ENCODE data around the gene YWHAG.
A peak's percentile ranks its signal among the peaks of the same experiment; 100 is the strongest.
"Not testable (repeated sequence)": the region's sequence is repeated elsewhere in the genome, so short reads cannot be mapped to it uniquely, and the experiment has no call there.

The YWHAG gene

GRCh38 chr7:76394957-76395356 is 36.2 kb upstream of the YWHAG start:
- H3K9ac ChIP-seq (ENCODE audit: low read depth, low read length): no peak overlapping the region
- no peak overlapping the region for H3K4me3 ChIP-seq (ENCODE audit: low read length)
- no peaks in the 10 kb centered on the region for H3K9me3 ChIP-seq (replicated peaks; ENCODE audit: low read length)
- H3K36me3 ChIP-seq (ENCODE audit: insufficient read depth, low read length): no peaks in the 10 kb centered on the region
- H3K4me2 ChIP-seq (ENCODE audit: low read length): no peak overlapping the region
- no peaks in the 10 kb centered on the region for H3K27me3 ChIP-seq (ENCODE audit: control insufficient read depth, insufficient read depth, low read length)
- peaks cover 24% of the 10 kb centered on the region for H3K4me1 ChIP-seq (ENCODE audit: control insufficient read depth, insufficient read depth, low read length)

GRCh38 chr7:76393116-76394031 is 34.6 kb upstream of the YWHAG start:
- Histone ChIP-seq H3K9ac (ENCODE audit: low read depth, low read length) (peak overlapping the region; percentile 86), H3K4me3 (ENCODE audit: low read length) (peak overlapping the region; percentile 87), H3K9me3 (replicated peaks; ENCODE audit: low read length) (no peaks in the 10 kb centered on the region), H3K4me1 (ENCODE audit: control insufficient read depth, insufficient read depth, low read length) (peaks cover 31% of the 10 kb centered on the region), H3K27me3 (ENCODE audit: control insufficient read depth, insufficient read depth, low read length) (no peaks in the 10 kb centered on the region), H3K4me2 (ENCODE audit: low read length) (peak overlapping the region; percentile 98), H3K36me3 (ENCODE audit: insufficient read depth, low read length) (no peaks in the 10 kb centered on the region)

- Histone ChIP-seq H3K27me3 (ENCODE audit: control insufficient read depth, insufficient read depth, low read length) (no peaks in the 10 kb centered on the region), H3K9ac (ENCODE audit: low read depth, low read length) (peak overlapping the region; percentile 86), H3K4me1 (ENCODE audit: control insufficient read depth, insufficient read depth, low read length) (peaks cover 28% of the 10 kb centered on the region), H3K4me3 (ENCODE audit: low read length) (peak overlapping the region; percentile 87), H3K4me2 (ENCODE audit: low read length) (peak overlapping the region; percentile 98), H3K36me3 (ENCODE audit: insufficient read depth, low read length) (no peaks in the 10 kb centered on the region), H3K9me3 (replicated peaks; ENCODE audit: low read length) (no peaks in the 10 kb centered on the region)
Observed at GRCh38 chr7:76392531-76393115, 33.8 kb upstream of the YWHAG start.

DNA sequence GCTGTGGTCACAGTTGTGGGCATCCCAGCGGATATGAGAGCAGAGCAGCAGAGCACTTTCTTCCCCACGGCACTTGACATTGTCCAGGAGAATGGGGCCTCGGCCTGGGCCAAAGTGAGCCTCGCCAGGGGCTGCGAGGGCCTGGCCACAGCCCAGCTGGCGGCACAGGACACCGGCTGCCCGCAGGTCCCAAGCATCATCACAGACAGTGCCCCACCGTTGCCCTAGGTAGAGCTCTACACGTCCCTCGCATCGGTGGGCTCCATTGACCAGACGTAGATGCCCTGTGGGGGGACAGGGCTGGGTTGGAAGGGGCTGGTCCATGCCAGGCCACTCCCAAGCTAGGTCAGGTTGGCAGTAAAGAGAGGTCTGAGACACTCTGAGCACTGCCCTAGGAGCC is 31.3 kb upstream of the YWHAG start:
- no peak overlapping the region for H3K4me2 ChIP-seq (ENCODE audit: low read length)
- no peaks in the 10 kb centered on the region for H3K36me3 ChIP-seq (ENCODE audit: insufficient read depth, low read length)
- peaks cover 20% of the 10 kb centered on the region for H3K4me1 ChIP-seq (ENCODE audit: control insufficient read depth, insufficient read depth, low read length)
- H3K9me3 ChIP-seq (replicated peaks; ENCODE audit: low read length): no peaks in the 10 kb centered on the region
- H3K27me3 ChIP-seq (ENCODE audit: control insufficient read depth, insufficient read depth, low read length): no peaks in the 10 kb centered on the region
- H3K4me3 ChIP-seq (ENCODE audit: low read length): no peak overlapping the region
- H3K9ac ChIP-seq (ENCODE audit: low read depth, low read length): no peak overlapping the region

DNA sequence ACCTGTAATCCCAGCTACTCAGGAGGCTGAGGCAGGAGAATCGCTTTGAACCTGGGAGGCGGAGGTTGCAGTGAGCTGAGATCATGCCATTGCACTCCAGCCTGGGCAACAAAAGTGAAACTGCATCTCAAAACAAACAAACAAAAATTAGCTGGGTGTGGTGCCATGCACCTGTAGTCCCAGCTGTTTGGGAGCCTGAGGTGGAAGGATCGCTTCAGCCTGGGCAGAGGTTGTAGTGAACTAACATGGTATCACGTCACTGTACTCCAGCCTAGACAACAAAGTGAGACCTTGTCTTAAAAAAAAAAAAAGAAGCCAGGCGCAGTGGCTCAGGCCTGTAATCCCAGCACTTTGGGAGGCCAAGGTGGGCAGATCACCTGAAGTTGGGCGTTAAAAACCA is 29.0 kb upstream of the YWHAG start:
- H3K9me3 ChIP-seq (replicated peaks; ENCODE audit: low read length); H3K4me2 ChIP-seq (ENCODE audit: low read length); H3K36me3 ChIP-seq (ENCODE audit: insufficient read depth, low read length); H3K27me3 ChIP-seq (ENCODE audit: control insufficient read depth, insufficient read depth, low read length); H3K9ac ChIP-seq (ENCODE audit: low read depth, low read length); H3K4me3 ChIP-seq (ENCODE audit: low read length): not testable (repeated sequence)
- H3K4me1 ChIP-seq (ENCODE audit: control insufficient read depth, insufficient read depth, low read length): peaks cover 11% of the 10 kb centered on the region

- no peaks in the 10 kb centered on the region for H3K9me3 ChIP-seq (replicated peaks; ENCODE audit: low read length)
Observed at GRCh38 chr7:76386691-76387260, 28.0 kb upstream of the YWHAG start.

GRCh38 chr7:76383089-76383944 is 24.5 kb upstream of the YWHAG start:
- Histone ChIP-seq H3K9me3 (replicated peaks; ENCODE audit: low read length) (no peaks in the 10 kb centered on the region), H3K36me3 (ENCODE audit: insufficient read depth, low read length) (no peaks in the 10 kb centered on the region), H3K27me3 (ENCODE audit: control insufficient read depth, insufficient read depth, low read length) (no peaks in the 10 kb centered on the region), H3K9ac (ENCODE audit: low read depth, low read length) (no peak overlapping the region), H3K4me3 (ENCODE audit: low read length) (no peak overlapping the region), H3K4me2 (ENCODE audit: low read length) (no peak overlapping the region), H3K4me1 (ENCODE audit: control insufficient read depth, insufficient read depth, low read length) (peaks cover 19% of the 10 kb centered on the region)

More at GRCh38 chr7:76386691-76387260, 28.0 kb upstream of the YWHAG start:
- H3K4me3 ChIP-seq (ENCODE audit: low read length): no peak overlapping the region
- no peaks in the 10 kb centered on the region for H3K36me3 ChIP-seq (ENCODE audit: insufficient read depth, low read length)
- no peak overlapping the region for H3K4me2 ChIP-seq (ENCODE audit: low read length)
- H3K9ac ChIP-seq (ENCODE audit: low read depth, low read length): no peak overlapping the region
- H3K27me3 ChIP-seq (ENCODE audit: control insufficient read depth, insufficient read depth, low read length): no peaks in the 10 kb centered on the region
- H3K4me1 ChIP-seq (ENCODE audit: control insufficient read depth, insufficient read depth, low read length): peaks cover 7% of the 10 kb centered on the region

DNA sequence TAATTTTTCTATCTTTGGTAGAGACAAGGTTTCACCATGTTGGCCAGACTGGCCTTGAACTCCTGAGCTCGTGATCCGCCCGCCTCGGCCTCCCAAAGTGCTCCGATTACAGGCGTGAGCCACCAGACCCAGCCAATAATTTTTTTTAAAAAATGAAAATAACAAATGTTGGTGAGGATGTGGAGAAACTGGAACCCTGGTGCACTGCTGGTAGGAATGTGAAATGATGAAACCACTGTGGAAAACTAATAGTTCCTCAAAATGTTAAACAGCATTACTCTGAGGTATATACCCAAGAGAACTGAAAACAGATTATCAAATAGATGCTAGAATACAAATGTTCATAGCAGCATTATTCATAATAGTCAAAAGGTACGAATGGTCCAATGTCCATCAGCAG is 23.0 kb upstream of the YWHAG start:
- H3K4me1 ChIP-seq (ENCODE audit: control insufficient read depth, insufficient read depth, low read length): peaks cover 31% of the 10 kb centered on the region
- H3K9me3 ChIP-seq (replicated peaks; ENCODE audit: low read length): no peaks in the 10 kb centered on the region
- no peak overlapping the region for H3K4me2 ChIP-seq (ENCODE audit: low read length)
- no peak overlapping the region for H3K9ac ChIP-seq (ENCODE audit: low read depth, low read length)
- no peaks in the 10 kb centered on the region for H3K36me3 ChIP-seq (ENCODE audit: insufficient read depth, low read length)
- no peaks in the 10 kb centered on the region for H3K27me3 ChIP-seq (ENCODE audit: control insufficient read depth, insufficient read depth, low read length)
- no peak overlapping the region for H3K4me3 ChIP-seq (ENCODE audit: low read length)

DNA sequence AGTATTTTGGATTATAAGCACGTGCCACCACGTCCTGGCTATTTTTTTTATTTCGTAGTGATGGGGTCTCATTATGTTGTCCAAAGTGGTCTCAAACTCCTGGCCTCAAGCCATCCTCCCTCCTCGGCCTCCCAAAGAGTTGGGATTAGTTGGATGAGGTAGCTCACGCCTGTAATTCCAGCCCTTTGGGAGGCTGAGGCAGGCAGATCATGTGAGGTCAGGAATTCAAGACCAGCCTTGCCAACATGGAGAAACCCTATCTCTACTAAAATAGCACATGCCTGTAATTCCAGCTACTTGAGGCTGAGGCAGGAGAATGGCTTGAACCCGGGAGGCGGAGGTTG is 21.8 kb upstream of the YWHAG start:
- H3K4me1 ChIP-seq (ENCODE audit: control insufficient read depth, insufficient read depth, low read length): peaks cover 31% of the 10 kb centered on the region
- no peaks in the 10 kb centered on the region for H3K36me3 ChIP-seq (ENCODE audit: insufficient read depth, low read length)
- H3K4me2 ChIP-seq (ENCODE audit: low read length): peak overlapping the region; percentile 70
- no peaks in the 10 kb centered on the region for H3K27me3 ChIP-seq (ENCODE audit: control insufficient read depth, insufficient read depth, low read length)
- no peaks in the 10 kb centered on the region for H3K9me3 ChIP-seq (replicated peaks; ENCODE audit: low read length)
- peak overlapping the region; percentile 41 for H3K4me3 ChIP-seq (ENCODE audit: low read length)
- H3K9ac ChIP-seq (ENCODE audit: low read depth, low read length): peak overlapping the region; percentile 81

DNA sequence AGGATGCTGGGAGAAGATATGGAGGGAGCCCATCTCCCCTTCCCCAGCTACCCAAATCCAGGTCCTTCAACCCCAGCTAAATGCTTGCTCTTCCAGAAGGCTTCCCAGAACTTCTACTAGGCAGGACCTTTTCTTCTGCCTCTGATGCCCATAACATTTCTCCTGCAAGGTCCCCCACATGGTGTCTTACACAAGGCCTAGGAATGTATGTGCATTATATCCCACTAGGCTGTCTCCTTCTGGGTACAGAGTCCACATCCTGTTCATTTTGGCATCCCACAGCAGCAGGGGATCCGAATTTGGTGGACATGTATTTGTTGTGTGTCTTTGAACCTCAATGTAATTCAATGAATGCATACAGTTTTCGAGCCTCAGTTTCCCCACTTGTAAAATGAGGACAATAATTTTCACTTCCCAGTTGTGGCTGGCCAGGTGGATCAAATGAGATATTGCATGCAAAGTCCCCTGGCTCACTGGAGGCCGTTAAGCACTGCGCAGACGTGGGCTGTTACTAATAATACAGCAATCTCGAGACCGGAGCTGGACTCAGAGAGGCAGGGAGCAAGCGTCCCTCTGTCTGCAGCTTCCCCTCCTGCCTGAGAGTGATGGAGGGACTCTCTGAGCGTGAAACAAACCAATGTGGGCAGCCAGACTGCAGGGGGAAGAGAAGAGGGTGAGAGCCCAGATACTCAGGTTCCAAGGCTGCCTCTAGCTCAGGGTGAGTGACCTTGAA is 18.6 kb upstream of the YWHAG start:
- H3K36me3 ChIP-seq (ENCODE audit: insufficient read depth, low read length): no peaks in the 10 kb centered on the region

More for the DNA sequence above, 18.6 kb upstream of the YWHAG start:
- Histone ChIP-seq H3K4me1 (ENCODE audit: control insufficient read depth, insufficient read depth, low read length) (peaks cover 37% of the 10 kb centered on the region), H3K9ac (ENCODE audit: low read depth, low read length) (no peak overlapping the region), H3K4me2 (ENCODE audit: low read length) (no peak overlapping the region), H3K4me3 (ENCODE audit: low read length) (no peak overlapping the region), H3K9me3 (replicated peaks; ENCODE audit: low read length) (no peaks in the 10 kb centered on the region), H3K27me3 (ENCODE audit: control insufficient read depth, insufficient read depth, low read length) (no peaks in the 10 kb centered on the region)
